ENCODE data around the gene ZDHHC18.
"Not testable (repeated sequence)": the region's sequence is repeated elsewhere in the genome, so short reads cannot be mapped to it uniquely, and the experiment has no call there.

The ZDHHC18 gene

GRCh38 chr1:26791148-26791547 lies 35.3 kb upstream of the ZDHHC18 start:
- DNase-seq (ENCODE audit: low spot score) = no peak

DNA sequence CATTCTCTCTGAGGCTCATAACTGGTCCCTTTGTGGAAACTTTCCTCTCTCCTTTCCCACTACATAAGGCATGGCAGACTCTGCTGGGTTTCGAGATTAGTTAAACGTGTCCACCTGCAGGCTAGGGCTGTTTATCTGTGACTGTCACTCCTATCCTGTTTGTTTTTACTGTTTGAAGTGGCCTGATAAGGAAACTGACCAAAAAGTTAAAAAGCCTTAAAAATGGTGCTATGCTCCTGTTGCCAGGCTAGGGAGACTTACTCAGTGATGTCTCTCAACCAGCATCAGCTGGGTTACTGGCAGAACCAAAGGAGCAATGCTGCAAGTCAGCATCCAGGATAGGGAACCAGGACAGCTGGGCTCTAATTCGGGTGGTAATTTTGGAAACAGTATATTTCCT lies 34.9 kb upstream of the ZDHHC18 start:
- DNase-seq (ENCODE audit: low spot score) = no peak

GRCh38 chr1:26792924-26793323 lies 33.6 kb upstream of the ZDHHC18 start:
- no peak for DNase-seq (ENCODE audit: low spot score)

- DNase-seq (ENCODE audit: low spot score) = no peak
Measured at GRCh38 chr1:26794391-26794790, 32.1 kb upstream of the ZDHHC18 start.

GRCh38 chr1:26797627-26798026 lies 28.9 kb upstream of the ZDHHC18 start:
- DNase-seq (ENCODE audit: low spot score) = no peak

- DNase-seq (ENCODE audit: low spot score) = peak; percentile 44
Measured at GRCh38 chr1:26799479-26800142, 26.9 kb upstream of the ZDHHC18 start.

DNA sequence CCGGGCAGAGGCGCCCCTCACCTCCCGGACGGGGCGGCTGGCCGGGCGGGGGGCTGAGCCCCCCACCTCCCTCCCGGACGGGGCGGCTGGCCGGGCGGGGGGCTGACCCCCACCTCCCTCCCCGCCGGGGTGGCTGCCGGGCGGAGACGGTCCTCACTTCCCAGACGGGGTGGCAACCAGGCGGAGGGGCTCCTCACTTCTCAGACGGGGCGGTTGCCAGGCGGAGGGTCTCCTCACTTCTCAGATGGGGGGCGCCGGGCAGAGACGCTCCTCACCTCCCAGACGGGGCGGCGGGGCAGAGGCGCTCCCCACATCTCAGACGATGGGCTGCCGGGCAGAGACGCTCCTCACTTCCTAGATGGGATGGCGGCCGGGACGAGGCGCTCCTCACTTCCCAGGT lies 22.6 kb upstream of the ZDHHC18 start:
- DNase-seq (ENCODE audit: low spot score) = not testable (repeated sequence)

DNA sequence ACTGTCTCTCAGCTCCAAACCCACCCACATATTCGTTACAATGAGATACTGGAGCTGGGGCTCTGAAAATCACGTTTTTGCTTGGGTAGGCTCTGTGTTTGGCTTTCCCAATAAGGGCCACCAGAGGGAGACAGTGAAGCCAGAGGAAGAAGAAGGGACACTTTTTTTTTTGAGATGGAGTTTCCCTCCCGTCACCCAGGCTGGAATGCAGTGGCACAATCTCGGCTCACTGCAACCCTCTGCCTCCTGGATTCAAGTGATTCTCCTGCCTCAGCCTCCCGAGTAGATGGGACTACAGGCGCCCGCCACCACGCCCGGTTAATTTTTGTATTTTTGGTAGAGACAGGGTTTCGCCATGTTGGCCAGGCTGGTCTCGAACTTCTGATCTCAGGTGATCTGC lies 16.4 kb upstream of the ZDHHC18 start:
- peak; percentile 73 for DNase-seq (ENCODE audit: low spot score)

DNA sequence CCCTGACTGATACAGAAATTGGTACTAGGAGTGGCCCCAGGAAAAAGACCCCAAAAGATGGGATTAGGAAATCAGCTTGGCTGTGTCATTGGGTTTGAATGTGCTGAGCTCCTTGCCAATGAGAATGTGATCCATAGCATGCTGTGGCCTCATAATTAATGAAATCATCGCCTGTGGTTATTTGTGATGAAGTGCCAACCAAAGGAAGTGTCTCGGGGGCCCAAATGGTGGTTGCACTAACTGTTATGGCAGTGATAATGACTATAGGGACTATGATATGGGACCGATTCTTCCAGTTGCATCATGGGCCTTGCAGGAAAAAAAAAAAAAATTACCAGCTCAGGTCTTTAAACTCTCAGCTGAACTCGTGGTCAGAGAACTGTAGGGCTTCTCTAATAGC lies 15.4 kb upstream of the ZDHHC18 start:
- DNase-seq (ENCODE audit: low spot score) = no peak

GRCh38 chr1:26811708-26812107 lies 14.8 kb upstream of the ZDHHC18 start:
- DNase-seq (ENCODE audit: low spot score) = no peak

- DNase-seq (ENCODE audit: low spot score) = no peak
Measured at GRCh38 chr1:26814377-26814776, 12.1 kb upstream of the ZDHHC18 start.

- no peak for DNase-seq (ENCODE audit: low spot score)
Measured at GRCh38 chr1:26814893-26815292, 11.6 kb upstream of the ZDHHC18 start.

DNA sequence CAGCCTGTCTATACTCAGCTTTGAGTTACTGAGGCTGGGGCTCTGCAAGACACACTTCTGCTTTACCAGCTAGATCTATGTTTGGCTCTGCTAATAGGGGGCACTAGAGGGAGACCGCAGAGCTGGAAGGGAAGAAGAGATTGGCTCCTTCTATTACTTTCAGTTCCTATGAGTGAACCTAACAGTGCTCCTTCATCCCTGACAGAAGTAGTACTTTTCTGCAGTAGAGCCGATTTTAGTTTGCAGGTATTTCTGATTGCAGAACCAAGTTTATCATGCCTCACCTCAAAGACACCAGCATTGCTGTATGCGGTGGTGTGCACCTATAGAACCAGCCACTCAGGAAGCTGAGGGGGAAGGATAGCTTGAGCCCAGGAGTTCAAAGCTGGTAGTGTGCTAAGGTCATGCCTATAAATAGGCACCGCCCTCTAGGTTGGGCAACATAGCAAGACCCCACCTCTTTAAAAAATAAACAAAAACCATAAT lies 5.7 kb upstream of the ZDHHC18 start:
- DNase-seq (ENCODE audit: low spot score) = no peak

DNA sequence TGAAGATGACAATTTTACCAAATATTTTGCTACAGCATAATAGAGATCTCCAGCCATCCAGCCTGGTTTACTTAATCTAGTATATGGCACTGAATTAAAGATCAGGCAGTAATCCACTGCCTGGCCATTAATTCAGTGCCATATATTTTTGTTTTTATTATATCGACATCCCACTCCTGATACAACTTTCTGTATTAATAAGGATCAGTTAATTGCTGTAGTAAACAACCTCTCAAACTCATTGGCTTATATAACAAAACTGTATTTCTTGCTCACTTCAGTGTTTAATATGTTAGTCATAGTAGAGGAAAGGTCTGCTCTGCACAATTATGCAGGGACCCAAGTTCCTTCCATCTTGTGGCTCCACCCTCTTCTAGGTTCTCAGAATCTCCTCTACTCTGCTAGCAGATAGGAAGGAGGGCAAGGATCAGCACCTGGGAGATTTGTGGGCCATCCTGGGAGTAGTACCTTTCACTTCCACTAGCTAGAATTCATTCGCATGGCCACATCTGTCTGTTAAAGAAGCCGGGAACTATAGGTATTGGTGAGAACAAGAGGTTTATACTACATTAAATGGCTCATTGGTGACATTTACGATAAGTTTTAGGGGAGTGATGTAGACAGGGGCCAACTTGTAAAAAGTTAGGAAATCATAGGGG lies 3.6 kb upstream of the ZDHHC18 start:
- no peak for DNase-seq (ENCODE audit: low spot score)

- no peak for DNase-seq (ENCODE audit: low spot score)
Measured at GRCh38 chr1:26824731-26825130, 1.8 kb upstream of the ZDHHC18 start.

DNA sequence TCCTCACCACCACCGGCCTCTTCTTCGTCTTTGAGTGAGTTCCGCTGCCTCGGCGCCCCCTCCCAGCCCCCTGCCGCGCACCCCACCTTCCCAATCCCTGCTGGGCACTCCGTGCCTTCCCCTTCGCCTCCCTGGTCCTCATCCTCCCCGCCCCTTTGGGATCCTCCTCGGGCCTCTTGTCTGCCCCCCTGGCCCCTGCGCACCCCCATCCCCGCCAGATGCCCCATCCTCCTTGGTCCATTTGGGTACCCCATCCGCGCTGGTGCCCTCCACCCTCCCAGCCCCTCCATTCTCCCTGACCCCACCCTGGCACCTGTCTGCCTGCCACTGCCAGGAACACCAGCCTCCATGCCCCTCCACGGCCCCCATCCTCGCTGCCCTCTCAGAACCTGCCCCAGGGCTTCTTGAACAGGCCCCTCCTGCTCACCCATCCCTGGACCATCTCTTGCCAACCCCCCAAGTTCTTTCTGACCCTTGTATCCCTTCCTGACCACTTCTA lies 667 bp downstream of the ZDHHC18 start:
- no peak for DNase-seq (ENCODE audit: low spot score)

DNA sequence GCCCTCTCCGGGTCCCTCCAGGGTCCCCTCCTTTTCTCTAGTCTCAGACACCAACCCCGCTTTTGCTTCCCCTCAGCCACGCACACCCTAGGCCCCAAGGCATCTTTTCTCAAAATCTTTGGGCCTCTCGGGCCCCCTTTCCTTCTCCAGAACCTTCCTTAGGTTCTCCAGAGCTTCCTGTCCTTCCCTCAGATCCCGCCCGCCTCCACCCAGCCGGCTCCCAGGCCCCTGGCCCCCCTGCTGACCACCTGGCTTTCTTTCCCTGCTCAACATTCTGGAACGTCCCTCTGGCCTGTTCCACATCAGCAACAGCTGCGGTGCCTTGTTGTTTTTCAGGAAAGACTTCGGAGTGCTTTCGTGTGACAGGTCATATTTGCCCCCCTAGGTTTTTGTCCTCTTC lies 1.2 kb downstream of the ZDHHC18 start:
- DNase-seq (ENCODE audit: low spot score) = no peak

GRCh38 chr1:26828411-26828991 lies 2.0 kb downstream of the ZDHHC18 start:
- DNase-seq (ENCODE audit: low spot score) = no peak

DNA sequence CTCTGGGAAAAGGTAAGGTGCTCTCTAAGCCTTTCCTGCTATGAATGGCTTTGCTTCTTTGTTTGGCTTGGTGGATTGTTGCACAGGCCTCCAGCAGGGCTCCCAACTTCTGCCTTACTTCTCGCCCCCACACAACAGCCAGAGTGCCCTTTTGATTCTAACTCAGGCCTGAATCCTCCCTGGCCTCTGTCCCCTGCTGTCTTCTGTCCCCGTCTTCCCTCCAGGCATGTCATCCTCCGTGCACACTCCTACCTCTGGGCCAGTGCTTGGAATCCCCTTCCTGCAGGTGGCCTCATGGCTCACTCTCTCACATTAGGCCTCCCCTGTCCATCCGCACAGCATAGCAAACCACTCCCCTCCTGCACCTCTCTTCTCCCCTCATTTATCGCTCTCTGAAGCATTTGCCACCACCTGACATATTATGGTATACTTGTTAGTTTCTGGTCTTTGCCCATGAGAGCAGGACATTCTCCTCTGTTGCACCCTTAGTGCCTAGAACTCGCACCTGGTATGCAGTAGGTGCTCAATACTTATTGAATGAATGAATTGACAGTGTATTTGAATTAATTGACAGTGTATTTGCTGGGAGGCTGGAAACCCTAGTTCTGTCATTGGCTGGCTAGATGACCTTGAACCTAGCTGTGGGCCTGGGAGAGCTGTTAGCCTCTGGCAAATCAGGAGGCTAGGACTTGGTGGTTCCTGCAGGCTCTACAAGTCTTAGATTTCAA lies 2.9 kb downstream of the ZDHHC18 start:
- no peak for DNase-seq (ENCODE audit: low spot score)

DNA sequence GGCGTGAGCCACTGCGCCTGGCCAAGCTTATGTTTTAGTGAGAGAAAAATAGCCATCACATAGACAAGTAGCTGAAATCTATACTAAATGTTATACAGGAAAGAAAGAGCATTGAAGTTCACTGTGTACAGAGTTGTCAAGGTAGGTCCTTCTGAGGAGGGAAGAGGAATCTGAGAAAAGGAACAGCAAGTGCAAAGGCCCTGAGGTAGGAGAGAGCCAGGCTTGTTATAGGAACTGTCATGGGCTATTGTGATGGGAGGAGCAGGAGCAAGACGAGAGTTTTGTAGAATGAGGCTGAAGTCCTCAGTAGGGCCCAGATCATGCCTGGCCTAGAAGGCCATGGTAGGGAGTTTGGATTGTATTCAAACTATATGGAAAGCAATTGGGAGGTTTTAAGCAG lies 4.6 kb downstream of the ZDHHC18 start:
- no peak for DNase-seq (ENCODE audit: low spot score)

- DNase-seq (ENCODE audit: low spot score) = no peak
Measured at GRCh38 chr1:26831546-26832248, 5.2 kb downstream of the ZDHHC18 start.
